WTC11 (cell line): ENCODE results near the gene DLGAP5. TPM values are rescaled to one million over a fixed set of nuclear protein-coding genes. Genes with fewer than 3 reads are reported as not detected.

ENCODE experiments used
- ATAC-seq: fragments of 200-7000 bp; cut with Tn5 transposase; 2 replicates; pipeline ENCODE4 v1.10.0; 2021; ENCODE audit warnings: mild to moderate bottlenecking, moderate library complexity
- CTCF ChIA-PET: fragments of 300-600 bp; sonication (Branson Sonifier 250); formaldehyde crosslinking; loops from one replicate; lab custom pipeline; 2021; ENCODE audit warnings: antibody characterized with exemption; lab: Charles Lee
- POLR2A ChIA-PET: fragments of 350-600 bp; sonication (Branson Sonifier 250); formaldehyde crosslinking; loops from one replicate; lab custom pipeline; 2021; ENCODE audit warnings: antibody characterized with exemption; lab: Charles Lee
- DNase-seq: peaks from one replicate; pipeline ENCODE4 v3.0.0; 2021; ENCODE audit warnings: low spot score
- H3K27ac Mint-ChIP-seq: 2 replicates; pipeline ENCODE4 v1.8.0; 2021; ENCODE audit warnings: mixed read lengths
- H3K27me3 Mint-ChIP-seq: 2 replicates; pipeline ENCODE4 v1.8.0; 2021; ENCODE audit warnings: low read depth, mild to moderate bottlenecking, moderate library complexity, mixed read lengths
- H3K36me3 Mint-ChIP-seq: 2 replicates; pipeline ENCODE4 v1.8.0; 2021; ENCODE audit warnings: mixed read lengths
- H3K4me1 Mint-ChIP-seq: 2 replicates; pipeline ENCODE4 v1.8.0; 2022; ENCODE audit warnings: mixed read lengths
- H3K4me3 Mint-ChIP-seq: 2 replicates; pipeline ENCODE4 v1.8.0; 2021; ENCODE audit warnings: mild to moderate bottlenecking, moderate library complexity, mixed read lengths
- H3K9me3 Mint-ChIP-seq: 2 replicates; pipeline ENCODE4 v1.8.0; 2021; ENCODE audit warnings: mixed read lengths
- ATF1 ChIP-seq: sonication (generic); formaldehyde crosslinking; IDR thresholded peaks from 2 replicates; pipeline ENCODE4 v1.8.1; 2023; ENCODE audit warnings: mild to moderate bottlenecking, moderate library complexity, missing genetic modification reagents
- ATF3 ChIP-seq: sonication (generic); formaldehyde crosslinking; conservative IDR thresholded peaks from 2 replicates; pipeline ENCODE4 v1.8.1; 2022; ENCODE audit warnings: mild to moderate bottlenecking, missing genetic modification reagents
- CDX4 ChIP-seq: fragments of 250-450 bp; sonication (Bioruptor Pico); IDR thresholded peaks from 2 replicates; pipeline ENCODE4 v1.9.0; 2021; ENCODE audit warnings: moderate library complexity, mild to moderate bottlenecking, inconsistent platforms, borderline replicate concordance
- ERG ChIP-seq: fragments of 250-450 bp; sonication (Bioruptor Pico); IDR thresholded peaks from 2 replicates; pipeline ENCODE4 v1.8.0; 2021; ENCODE audit warnings: mild to moderate bottlenecking
- GRHL2 ChIP-seq: fragments of 250-450 bp; sonication (Bioruptor Pico); IDR thresholded peaks from 2 replicates; pipeline ENCODE4 v1.8.0; 2022; ENCODE audit warnings: mild to moderate bottlenecking, moderate library complexity; ENCODE audit not compliant: insufficient replicate concordance, severe bottlenecking
- KAT7 ChIP-seq: sonication (generic); formaldehyde crosslinking; IDR thresholded peaks from 2 replicates; pipeline ENCODE4 v1.8.1; 2023; ENCODE audit warnings: missing genetic modification reagents, mild to moderate bottlenecking, borderline replicate concordance
- NR1H2 ChIP-seq: sonication (generic); formaldehyde crosslinking; IDR thresholded peaks from 2 replicates; pipeline ENCODE4 v1.9.0; 2021; ENCODE audit warnings: mild to moderate bottlenecking, moderate library complexity, missing genetic modification reagents
- NR2C2 ChIP-seq: sonication (generic); formaldehyde crosslinking; IDR thresholded peaks from 2 replicates; pipeline ENCODE4 v1.8.0; 2022; ENCODE audit warnings: mild to moderate bottlenecking, missing genetic modification reagents
- PRDM15 ChIP-seq: sonication (generic); formaldehyde crosslinking; IDR thresholded peaks from 2 replicates; pipeline ENCODE4 v1.8.0; 2022; ENCODE audit warnings: missing genetic modification reagents
- SOX15 ChIP-seq: fragments of 250-450 bp; sonication (Bioruptor Pico); IDR thresholded peaks from 2 replicates; pipeline ENCODE4 v1.9.0; 2021; ENCODE audit warnings: mild to moderate bottlenecking
- TEAD4 ChIP-seq: sonication (generic); formaldehyde crosslinking; IDR thresholded peaks from 2 replicates; pipeline ENCODE4 v1.8.0; 2022; ENCODE audit warnings: mild to moderate bottlenecking, missing genetic modification reagents
- ZBTB43 ChIP-seq: sonication (generic); formaldehyde crosslinking; IDR thresholded peaks from 2 replicates; pipeline ENCODE4 v1.8.1; 2023; ENCODE audit warnings: mild to moderate bottlenecking, missing genetic modification reagents
- ZNF219 ChIP-seq: sonication (generic); formaldehyde crosslinking; IDR thresholded peaks from 2 replicates; pipeline ENCODE4 v1.8.0; 2023; ENCODE audit warnings: missing genetic modification reagents, mild to moderate bottlenecking, borderline replicate concordance
- ZNF512 ChIP-seq: sonication (generic); formaldehyde crosslinking; IDR thresholded peaks from 2 replicates; pipeline ENCODE4 v1.8.1; 2022; ENCODE audit warnings: missing genetic modification reagents, borderline replicate concordance
- ZNF532 ChIP-seq: fragments of 250-450 bp; sonication (Bioruptor Pico); IDR thresholded peaks from 2 replicates; pipeline ENCODE4 v1.9.0; 2021; ENCODE audit warnings: mild to moderate bottlenecking, borderline replicate concordance
- ZNF671 ChIP-seq: fragments of 250-450 bp; sonication (Bioruptor Pico); IDR thresholded peaks from 2 replicates; pipeline ENCODE4 v1.8.0; 2021; ENCODE audit warnings: mild to moderate bottlenecking
- total RNA-seq: library from RNA; stranded (reverse); gene quantifications from 3 replicates; pipeline ENCODE4 v1.2.3, GENCODE V29; 2021

The DLGAP5 gene
- total RNA-seq, 1 experiment from 2014 or later, result 141 TPM

GRCh38 chr14:55160989-55161388, 30.4 kb downstream of the DLGAP5 start (continued):
- TF ChIP-seq ZNF532 (CRISPR knock-in tag) (no peak), ZNF219 (CRISPR knock-in tag) (no peak), ZBTB43 (no peak), NR2C2 (CRISPR knock-in tag) (no peak)

GRCh38 chr14:55158412-55158811, 33.0 kb downstream of the DLGAP5 start:
- ATAC-seq, result no peak
- ChIA-PET POLR2A (no interaction called here), CTCF (no interaction called here)
- H3K27me3 Mint-ChIP-seq, result no peaks in the 10 kb centered on the region; the same call in 1 of the 2 replicates
- no peak for DNase-seq
- H3K4me3 Mint-ChIP-seq, result no peak overlapping the region
- H3K36me3 Mint-ChIP-seq, result peaks cover 70% of the 10 kb centered on the region
- H3K9me3 Mint-ChIP-seq, result no peaks in the 10 kb centered on the region
- no peak overlapping the region; the same call in 1 of the 2 replicates for H3K27ac Mint-ChIP-seq
- no peaks in the 10 kb centered on the region for H3K4me1 Mint-ChIP-seq
- TF ChIP-seq ZNF671 (no peak), GRHL2 (no peak), ZNF512 (no peak), ATF1 (CRISPR knock-in tag) (no peak), CDX4 (CRISPR knock-in tag) (no peak), TEAD4 (CRISPR knock-in tag) (no peak), ERG (CRISPR knock-in tag) (no peak), PRDM15 (CRISPR knock-in tag) (no peak), ATF3 (CRISPR knock-in tag) (no peak), SOX15 (no peak), KAT7 (CRISPR knock-in tag) (no peak), NR1H2 (CRISPR knock-in tag) (no peak)
